ENCODE data around the gene SPTLC1.

DNA sequence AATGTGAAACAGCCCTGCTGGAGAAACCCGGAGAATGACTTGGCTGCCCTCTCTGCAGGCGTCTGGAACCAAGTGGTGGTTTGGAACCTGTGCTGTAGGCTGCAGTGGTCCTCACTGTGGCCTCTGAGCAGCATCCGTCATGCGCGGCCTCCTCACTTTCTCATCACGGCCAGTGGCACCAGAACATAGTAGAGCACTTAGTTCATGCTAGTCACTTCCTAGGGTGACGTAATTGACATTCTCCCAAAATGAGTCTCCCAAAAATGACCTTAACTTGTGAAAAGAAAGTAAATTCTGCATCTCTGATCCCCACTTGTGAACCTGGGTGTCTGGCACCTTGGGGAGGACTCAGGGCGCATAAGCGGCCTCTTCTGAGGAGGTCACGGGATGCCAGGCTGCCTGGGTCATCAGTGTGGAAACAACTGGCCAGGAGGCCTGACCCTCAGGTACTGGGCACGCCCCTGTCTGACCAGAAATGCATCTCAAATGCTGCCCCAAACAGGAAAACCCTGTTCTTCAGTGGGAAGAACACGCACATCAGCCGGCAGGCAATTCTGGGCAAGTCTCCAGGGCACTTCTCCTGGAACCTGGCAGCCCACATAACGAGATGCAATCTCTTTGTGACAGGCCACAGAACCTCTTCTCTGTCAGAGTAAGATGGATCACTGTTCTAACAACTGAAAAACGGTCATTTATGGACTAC is 36.6 kb upstream of the SPTLC1 start:
- TF ChIP-seq, protein P1, sequence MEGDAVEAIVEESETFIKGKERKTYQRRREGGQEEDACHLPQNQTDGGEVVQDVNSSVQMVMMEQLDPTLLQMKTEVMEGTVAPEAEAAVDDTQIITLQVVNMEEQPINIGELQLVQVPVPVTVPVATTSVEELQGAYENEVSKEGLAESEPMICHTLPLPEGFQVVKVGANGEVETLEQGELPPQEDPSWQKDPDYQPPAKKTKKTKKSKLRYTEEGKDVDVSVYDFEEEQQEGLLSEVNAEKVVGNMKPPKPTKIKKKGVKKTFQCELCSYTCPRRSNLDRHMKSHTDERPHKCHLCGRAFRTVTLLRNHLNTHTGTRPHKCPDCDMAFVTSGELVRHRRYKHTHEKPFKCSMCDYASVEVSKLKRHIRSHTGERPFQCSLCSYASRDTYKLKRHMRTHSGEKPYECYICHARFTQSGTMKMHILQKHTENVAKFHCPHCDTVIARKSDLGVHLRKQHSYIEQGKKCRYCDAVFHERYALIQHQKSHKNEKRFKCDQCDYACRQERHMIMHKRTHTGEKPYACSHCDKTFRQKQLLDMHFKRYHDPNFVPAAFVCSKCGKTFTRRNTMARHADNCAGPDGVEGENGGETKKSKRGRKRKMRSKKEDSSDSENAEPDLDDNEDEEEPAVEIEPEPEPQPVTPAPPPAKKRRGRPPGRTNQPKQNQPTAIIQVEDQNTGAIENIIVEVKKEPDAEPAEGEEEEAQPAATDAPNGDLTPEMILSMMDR (IDR thresholded peaks at IDR 0.05): no peak
- no peak for TF ChIP-seq POLR2AphosphoS5 (IDR thresholded peaks at IDR 0.05)
- TF ChIP-seq POLR2A (IDR thresholded peaks at IDR 0.05): no peak
- TF ChIP-seq EP300 (IDR thresholded peaks at IDR 0.05; ENCODE audit: low read depth): no peak
